HepG2 (cell line): ENCODE data around the gene DNAI4.

ENCODE experiments used
- CREM ChIP-seq, 2 experiments: sonication (generic) in 1 of 2; formaldehyde crosslinking in 1 of 2; IDR thresholded peaks; 2 replicates each; pipeline versions ENCODE4 v1.4.0 to v1.6.1; 2016 to 2020; ENCODE audit warnings: antibody characterized with exemption in 1 of 2, mild to moderate bottlenecking in 1 of 2, missing genetic modification reagents in 1 of 2
- CTCF ChIP-seq: sonication (generic); formaldehyde crosslinking; IDR thresholded peaks from 2 replicates; pipeline ENCODE4 v1.5.0; 2020; ENCODE audit warnings: mild to moderate bottlenecking, missing genetic modification reagents, moderate library complexity
- GABPA ChIP-seq, 2 experiments: IDR thresholded peaks; 2 replicates each; pipeline ENCODE4 v1.6.1; 2011 to 2016; ENCODE audit warnings: low read depth in 2 of 2, low read length in 1 of 2, missing biosample characterization in 1 of 2, missing genetic modification characterization in 1 of 2
- HMG20B ChIP-seq: conservative IDR thresholded peaks from 2 replicates; pipeline ENCODE4 v1.6.1; 2016; ENCODE audit warnings: missing genetic modification reagents, missing compliant biosample characterization
- POLR2AphosphoS5 ChIP-seq: IDR thresholded peaks from 2 replicates; pipeline ENCODE4 v1.6.1; 2012; ENCODE audit warnings: low read depth, low read length
- RFXANK ChIP-seq: IDR thresholded peaks from 2 replicates; pipeline ENCODE4 v1.6.1; 2016
- RNF2 ChIP-seq: fragments of 450-650 bp; conservative IDR thresholded peaks from 2 replicates; pipeline ENCODE4 v1.6.1; 2016; ENCODE audit warnings: low read depth
- ZBTB10 ChIP-seq: sonication (generic); formaldehyde crosslinking; IDR thresholded peaks from 2 replicates; pipeline ENCODE4 v1.4.0; 2020; ENCODE audit warnings: missing genetic modification reagents, borderline replicate concordance
- ZBTB40 ChIP-seq, 2 experiments: fragments of 450-650 bp in 1 of 2; sonication (generic) in 1 of 2; formaldehyde crosslinking in 1 of 2; IDR thresholded peaks; 2 replicates each; pipeline versions ENCODE4 v1.6.1 to v1.8.0; 2016 to 2022; ENCODE audit warnings: antibody characterized with exemption in 1 of 2, mild to moderate bottlenecking in 1 of 2, missing genetic modification reagents in 1 of 2
- ZKSCAN1 ChIP-seq: fragments of 150-350 bp; IDR thresholded peaks from 2 replicates; pipeline ENCODE4 v1.6.1; 2014; ENCODE audit warnings: low read length
- ZKSCAN8 ChIP-seq: IDR thresholded peaks from 2 replicates; pipeline ENCODE4 v1.6.1; 2016; ENCODE audit warnings: borderline replicate concordance, missing genetic modification reagents, missing compliant biosample characterization
- ZNF12 ChIP-seq: sonication (generic); formaldehyde crosslinking; IDR thresholded peaks from 2 replicates; pipeline ENCODE4 v1.5.0; 2020; ENCODE audit warnings: missing genetic modification reagents
- ZNF281 ChIP-seq: sonication (generic); formaldehyde crosslinking; IDR thresholded peaks from 2 replicates; pipeline ENCODE4 v1.4.0; 2020; ENCODE audit warnings: missing genetic modification reagents, borderline replicate concordance

GRCh38 chr1:66925944-66926343, 1.3 kb upstream of the DNAI4 start:
- TF ChIP-seq ZKSCAN8: no peak
- TF ChIP-seq POLR2AphosphoS5: no peak
- TF ChIP-seq ZNF281 (CRISPR knock-in tag): no peak
- TF ChIP-seq ZBTB40 (IDR thresholded peaks at IDR 0.05): no peak
- no peak for TF ChIP-seq ZBTB40 (CRISPR knock-in tag; IDR thresholded peaks at IDR 0.05)
- TF ChIP-seq RNF2: no peak
- no peak for TF ChIP-seq CREM (IDR thresholded peaks at IDR 0.05)
- TF ChIP-seq CREM (CRISPR knock-in tag; IDR thresholded peaks at IDR 0.05): no peak
- no peak for TF ChIP-seq ZKSCAN1
- TF ChIP-seq CTCF: no peak
- TF ChIP-seq HMG20B: no peak
- TF ChIP-seq GABPA (IDR thresholded peaks at IDR 0.05; ENCODE audit: low read depth, low read length): no peak
- no peak for TF ChIP-seq GABPA (CRISPR knock-in tag; IDR thresholded peaks at IDR 0.05; ENCODE audit: low read depth)
- TF ChIP-seq ZBTB10 (CRISPR knock-in tag): no peak
- TF ChIP-seq RFXANK (CRISPR knock-in tag): no peak
- TF ChIP-seq ZNF12 (CRISPR knock-in tag): no peak
